NCI-H82 treated with DMSO at 0.1 percent for 48 hours (cell line): Measurements from ENCODE around the gene CDH13.

ENCODE experiments used
- DNase-seq: peaks from one replicate; lab custom pipeline; 2025; ENCODE audit not compliant: unreplicated experiment; lab: John Stamatoyannopoulos, UW

CDH13 gene

GRCh38 chr16:83458612-83459011, 831.8 kb downstream of the CDH13 start:
- no peak for DNase-seq

GRCh38 chr16:83464991-83465390, 838.2 kb downstream of the CDH13 start:
- DNase-seq: no peak

GRCh38 chr16:83470416-83470815, 843.6 kb downstream of the CDH13 start:
- no peak for DNase-seq

- DNase-seq: no peak
These were observed 846.2 kb downstream of the CDH13 start for GRCh38 chr16:83472776-83473501.

DNA sequence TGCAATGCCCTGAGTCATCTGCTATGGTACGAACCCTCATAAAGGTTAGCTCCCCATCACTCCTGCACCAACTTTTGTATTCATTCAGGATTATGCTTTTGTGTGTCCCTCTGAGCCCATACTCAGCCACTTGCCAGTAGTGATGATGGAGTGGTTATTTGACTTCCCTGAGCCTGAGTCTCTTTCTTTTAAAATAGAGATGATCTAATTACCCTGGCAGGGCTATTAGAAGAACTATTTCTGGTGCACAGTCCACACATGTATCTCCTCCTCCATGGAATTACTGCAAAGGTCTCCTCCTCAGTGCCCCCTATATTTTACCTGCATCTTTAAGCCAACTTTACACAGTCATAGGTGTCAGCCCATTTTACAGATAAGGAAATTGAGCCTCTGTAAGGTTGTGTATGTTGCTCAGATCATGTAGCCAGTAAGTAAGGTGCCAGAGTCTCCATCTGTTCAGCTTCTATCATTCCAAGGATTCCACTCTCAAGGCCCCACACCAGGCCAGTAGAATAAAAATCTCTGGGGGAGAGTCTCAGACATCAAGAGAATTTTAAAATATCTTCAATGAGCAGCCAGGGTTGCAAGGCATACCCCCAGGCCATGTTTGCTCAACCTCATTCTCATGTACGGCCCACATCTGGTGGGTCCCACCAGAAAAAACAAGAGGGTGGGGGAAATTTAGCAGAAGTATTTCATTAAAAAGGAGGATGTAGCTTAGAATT, 847.3 kb downstream of the CDH13 start:
- no peak for DNase-seq

- DNase-seq: no peak
These were observed 848.3 kb downstream of the CDH13 start for GRCh38 chr16:83475108-83475507.

GRCh38 chr16:83481589-83481988, 854.8 kb downstream of the CDH13 start:
- no peak for DNase-seq

DNA sequence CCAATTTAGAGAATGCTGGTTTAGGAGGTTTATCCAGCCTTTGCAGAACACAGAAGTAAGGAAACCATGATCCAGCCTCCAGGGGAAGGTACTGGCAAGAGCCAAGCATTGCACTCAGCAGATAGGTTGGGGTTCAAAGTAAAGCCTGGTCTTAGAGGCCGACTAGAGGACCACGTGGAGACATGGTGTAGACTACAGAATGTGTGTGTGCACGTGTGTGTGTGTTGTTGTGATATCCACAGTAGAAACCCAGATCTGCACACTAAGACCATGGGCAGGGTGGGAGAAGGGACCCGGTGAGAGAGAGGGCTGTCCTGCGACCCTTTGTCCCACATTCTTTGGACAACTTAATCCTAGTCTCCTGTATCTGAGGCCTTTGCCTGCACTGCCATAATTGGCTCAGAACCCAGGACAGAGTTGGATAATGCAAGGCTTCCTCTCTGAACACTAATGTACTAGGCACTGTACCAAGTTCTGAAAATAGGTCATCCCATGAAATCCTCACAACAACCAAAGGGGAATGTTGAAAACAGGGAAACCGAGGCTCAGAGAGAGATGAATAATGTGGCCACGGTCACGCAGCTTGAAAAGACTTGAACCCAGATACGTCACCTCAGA, 855.9 kb downstream of the CDH13 start:
- no peak for DNase-seq

GRCh38 chr16:83490073-83490472, 863.3 kb downstream of the CDH13 start:
- no peak for DNase-seq

GRCh38 chr16:83494459-83494858, 867.7 kb downstream of the CDH13 start:
- no peak for DNase-seq

- DNase-seq: no peak
These were observed 874.7 kb downstream of the CDH13 start for GRCh38 chr16:83501481-83501880.

GRCh38 chr16:83508295-83508694, 881.5 kb downstream of the CDH13 start:
- DNase-seq: no peak

- DNase-seq: no peak
These were observed 882.5 kb downstream of the CDH13 start for GRCh38 chr16:83509316-83509715.

- no peak for DNase-seq
These were observed 884.1 kb downstream of the CDH13 start for GRCh38 chr16:83510906-83511305.

DNA sequence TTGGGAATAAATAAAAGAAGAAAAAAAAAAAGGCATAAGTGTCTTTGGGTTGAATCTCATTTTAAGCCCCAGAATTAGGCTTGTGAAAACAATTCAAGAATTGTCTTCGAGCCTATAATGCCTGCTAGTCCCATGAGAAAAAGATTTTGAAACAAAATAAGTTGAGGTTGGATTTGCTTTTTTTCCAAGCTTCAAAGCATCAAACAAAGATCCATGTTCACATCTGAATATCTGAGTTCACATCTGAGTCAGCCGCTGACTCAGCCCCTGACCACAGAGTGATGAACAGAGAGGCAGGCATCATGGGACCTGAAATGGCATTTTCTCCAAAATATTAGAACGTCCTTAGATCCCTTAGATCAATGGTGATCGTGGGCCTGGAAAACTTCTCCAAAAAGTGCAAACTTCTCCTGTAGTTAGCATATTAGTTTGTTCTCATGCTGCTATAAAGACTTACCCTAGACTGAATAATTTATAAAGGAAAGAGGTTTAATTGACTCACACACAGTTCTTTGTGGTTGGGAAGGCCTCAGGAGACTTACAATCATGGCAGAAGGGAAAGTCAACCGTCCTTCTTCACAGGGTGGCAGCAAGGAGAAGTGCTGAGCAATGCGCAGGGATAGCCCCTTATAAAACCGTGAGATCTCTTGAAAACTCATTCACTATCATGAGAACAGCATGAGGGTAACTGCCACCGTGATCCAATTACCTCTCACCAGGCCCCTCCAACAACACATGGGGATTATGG, 886.4 kb downstream of the CDH13 start:
- DNase-seq: no peak

DNA sequence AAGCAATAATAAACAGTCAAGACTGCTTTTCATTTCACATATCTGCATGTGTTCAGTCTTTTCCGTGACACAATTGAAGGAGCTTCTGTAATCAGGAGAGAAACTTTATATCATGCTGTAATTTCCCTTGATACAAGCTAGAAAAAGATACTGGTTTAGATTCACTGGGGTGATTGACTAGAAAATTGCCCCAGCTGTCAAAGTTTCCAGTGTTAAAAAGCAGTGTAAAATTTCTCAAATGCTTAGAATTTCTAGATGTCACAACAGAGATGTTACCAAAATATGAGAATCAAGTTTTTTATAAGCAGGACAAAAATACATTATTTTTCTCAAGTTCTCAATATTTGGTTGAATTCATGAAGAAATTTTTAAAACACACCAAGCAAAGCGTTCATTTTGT, 888.6 kb downstream of the CDH13 start:
- DNase-seq: no peak

DNA sequence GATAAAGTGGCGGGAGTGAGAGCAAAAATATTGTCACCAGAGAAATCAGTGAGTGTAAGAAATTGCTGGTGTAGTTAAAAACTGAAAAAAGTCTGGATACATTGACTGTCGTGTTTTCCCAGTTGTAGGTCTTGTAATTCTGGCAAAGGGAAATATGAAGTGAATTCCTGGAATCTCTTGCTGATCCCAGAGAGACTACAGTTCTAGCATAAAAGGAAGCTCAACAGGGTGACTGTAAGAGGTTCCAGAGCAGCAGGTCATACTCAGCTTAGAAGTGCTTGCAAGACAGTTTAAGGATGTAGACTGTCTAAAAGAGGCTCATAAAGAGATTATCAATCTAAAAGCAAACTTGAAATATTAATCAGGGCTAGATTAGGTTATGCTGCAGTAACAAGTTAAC, 890.2 kb downstream of the CDH13 start:
- DNase-seq: no peak

GRCh38 chr16:83517398-83517797, 890.6 kb downstream of the CDH13 start:
- no peak for DNase-seq

GRCh38 chr16:83520596-83520995, 893.8 kb downstream of the CDH13 start:
- no peak for DNase-seq

GRCh38 chr16:83530293-83530692, 903.5 kb downstream of the CDH13 start:
- no peak for DNase-seq

- no peak for DNase-seq
These were observed 905.9 kb downstream of the CDH13 start for GRCh38 chr16:83532634-83533033.

GRCh38 chr16:83533193-83533592, 906.4 kb downstream of the CDH13 start:
- DNase-seq: no peak
